H9 (cell line): ENCODE data around the gene RAD17. TPM values are rescaled to one million over a fixed set of nuclear protein-coding genes. Genes with fewer than 3 reads are reported as not detected.

Experiments used
- DNase-seq: peaks from one replicate; pipeline ENCODE4 v3.0.0-alpha.2; 2017
- H2AFZ ChIP-seq: one replicate; pipeline ENCODE4 v1.6.1; 2013; ENCODE audit warnings: mild to moderate bottlenecking, low read length, control low read depth, moderate library complexity
- H2AK5ac ChIP-seq: 2 replicates; pipeline ENCODE4 v1.6.1; 2013; ENCODE audit warnings: low read length, control low read depth, mixed read lengths; ENCODE audit not compliant: insufficient read length
- H2BK120ac ChIP-seq: one replicate; pipeline ENCODE4 v1.6.1; 2013; ENCODE audit warnings: low read depth, mild to moderate bottlenecking, low read length, control low read depth, inconsistent platforms; ENCODE audit not compliant: poor library complexity, severe bottlenecking
- H2BK12ac ChIP-seq: 2 replicates; pipeline ENCODE4 v1.6.1; 2013; ENCODE audit warnings: low read length, control low read depth, mixed read lengths, low read depth; ENCODE audit not compliant: insufficient read length
- H2BK15ac ChIP-seq: 2 replicates; pipeline ENCODE4 v1.6.1; 2013; ENCODE audit warnings: low read depth, low read length, control low read depth
- H2BK20ac ChIP-seq: one replicate; pipeline ENCODE4 v1.6.1; 2013; ENCODE audit warnings: low read depth, mild to moderate bottlenecking, low read length, control low read depth, inconsistent platforms; ENCODE audit not compliant: poor library complexity, severe bottlenecking
- H2BK5ac ChIP-seq: 2 replicates; pipeline ENCODE4 v1.6.1; 2013; ENCODE audit warnings: low read length, control low read depth, mixed read lengths; ENCODE audit not compliant: insufficient read length
- H3K14ac ChIP-seq: 2 replicates; pipeline ENCODE4 v1.6.1; 2013; ENCODE audit warnings: low read length, control low read depth; ENCODE audit not compliant: insufficient read depth
- H3K18ac ChIP-seq: 2 replicates; pipeline ENCODE4 v1.6.1; 2013; ENCODE audit warnings: low read depth, mild to moderate bottlenecking, mixed read lengths, low read length, control low read depth; ENCODE audit not compliant: insufficient read length
- H3K23ac ChIP-seq: 2 replicates; pipeline ENCODE4 v1.6.1; 2013; ENCODE audit warnings: low read length, control low read depth, mixed read lengths, low read depth; ENCODE audit not compliant: insufficient read length
- H3K23me2 ChIP-seq: 2 replicates; pipeline ENCODE4 v1.6.1; 2013; ENCODE audit warnings: low read depth, mild to moderate bottlenecking, mixed read lengths, low read length, control low read depth; ENCODE audit not compliant: insufficient read length, poor library complexity, severe bottlenecking
- H3K27ac ChIP-seq: 2 replicates; pipeline ENCODE4 v1.5.1; 2013; ENCODE audit warnings: low read length, control low read depth, mixed read lengths, low read depth; ENCODE audit not compliant: insufficient read length
- H3K27me3 ChIP-seq: 2 replicates; pipeline ENCODE4 v1.6.1; 2013; ENCODE audit warnings: low read length, control low read depth, inconsistent platforms; ENCODE audit not compliant: insufficient read depth
- H3K4ac ChIP-seq: 2 replicates; pipeline ENCODE4 v1.6.1; 2013; ENCODE audit warnings: low read depth, mild to moderate bottlenecking, control low read depth, inconsistent platforms, low read length, moderate library complexity
- H3K4me1 ChIP-seq: 2 replicates; pipeline ENCODE4 v1.6.1; 2013; ENCODE audit warnings: low read length, control low read depth, inconsistent platforms; ENCODE audit not compliant: insufficient read depth
- H3K4me2 ChIP-seq: 2 replicates; pipeline ENCODE4 v1.6.1; 2013; ENCODE audit warnings: low read length, control low read depth, mixed read lengths; ENCODE audit not compliant: insufficient read length, insufficient read depth
- H3K56ac ChIP-seq: 2 replicates; pipeline ENCODE4 v1.6.1; 2013; ENCODE audit warnings: low read depth, mild to moderate bottlenecking, mixed read lengths, low read length, control low read depth; ENCODE audit not compliant: insufficient read length
- H3K79me1 ChIP-seq: 2 replicates; pipeline ENCODE4 v1.6.1; 2013; ENCODE audit warnings: low read depth, mild to moderate bottlenecking, moderate library complexity, low read length, control low read depth, inconsistent platforms; ENCODE audit not compliant: insufficient read depth, poor library complexity, severe bottlenecking
- H3K79me2 ChIP-seq: 2 replicates; pipeline ENCODE4 v1.6.1; 2013; ENCODE audit warnings: low read length, control low read depth, inconsistent platforms; ENCODE audit not compliant: insufficient read depth
- H3K9ac ChIP-seq: 2 replicates; pipeline ENCODE4 v1.6.1; 2013; ENCODE audit warnings: low read length, control low read depth, mixed read lengths; ENCODE audit not compliant: insufficient read length; ENCODE audit errors: extremely low read depth
- H3K9me3 ChIP-seq: one replicate; pipeline ENCODE4 v1.6.1; 2013; ENCODE audit warnings: low read depth, low read length, inconsistent platforms; ENCODE audit not compliant: control insufficient read depth
- H3T11ph ChIP-seq: one replicate; pipeline ENCODE4 v1.6.1; 2013; ENCODE audit warnings: mild to moderate bottlenecking, low read length, control low read depth, inconsistent platforms
- H4K20me1 ChIP-seq: one replicate; pipeline ENCODE4 v1.6.1; 2013; ENCODE audit not compliant: control insufficient read depth, insufficient read length, insufficient read depth
- H4K5ac ChIP-seq: 2 replicates; pipeline ENCODE4 v1.6.1; 2013; ENCODE audit warnings: low read depth, mild to moderate bottlenecking, mixed read lengths, low read length, control low read depth; ENCODE audit not compliant: insufficient read length
- H4K8ac ChIP-seq: replicated peaks from 2 replicates; pipeline ENCODE4 v1.6.1; 2013; ENCODE audit warnings: low read length, control low read depth, mixed read lengths, low read depth; ENCODE audit not compliant: insufficient read length
- H4K91ac ChIP-seq: 2 replicates; pipeline ENCODE4 v1.6.1; 2013; ENCODE audit warnings: low read depth, mild to moderate bottlenecking, moderate library complexity, mixed read lengths, low read length, control low read depth; ENCODE audit not compliant: insufficient read length
- H3K27ac Mint-ChIP-seq, 3 experiments: 2 replicates in 2 of 3; 3 replicates in 1 of 3; pipeline ENCODE4 v1.8.0; 2020 to 2021; ENCODE audit warnings: mixed read lengths in 3 of 3, mild to moderate bottlenecking in 1 of 3, moderate library complexity in 1 of 3
- H3K27me3 Mint-ChIP-seq: 2 replicates; pipeline ENCODE4 v1.8.0; 2021; ENCODE audit warnings: low read depth, mild to moderate bottlenecking, moderate library complexity, mixed read lengths
- H3K36me3 Mint-ChIP-seq, 3 experiments: 2 replicates in 2 of 3; 3 replicates in 1 of 3; pipeline ENCODE4 v1.8.0; 2020 to 2021; ENCODE audit warnings: low read depth in 3 of 3, mixed read lengths in 3 of 3; ENCODE audit not compliant: insufficient read depth in 1 of 3
- H3K4me1 Mint-ChIP-seq, 2 experiments: 2 replicates each; pipeline ENCODE4 v1.8.0; 2020; ENCODE audit warnings: mixed read lengths in 2 of 2
- H3K4me3 Mint-ChIP-seq, 2 experiments: 2 replicates in 1 of 2; 3 replicates in 1 of 2; pipeline ENCODE4 v1.8.0; 2020 to 2021; ENCODE audit warnings: mild to moderate bottlenecking in 2 of 2, mixed read lengths in 2 of 2, moderate library complexity in 1 of 2
- H3K9me3 Mint-ChIP-seq, 2 experiments: 2 replicates in 1 of 2; 3 replicates in 1 of 2; pipeline ENCODE4 v1.8.0; 2020; ENCODE audit warnings: mild to moderate bottlenecking in 2 of 2, mixed read lengths in 2 of 2, moderate library complexity in 1 of 2
- CTCF ChIP-seq: fragments of 200-600 bp; sonication (generic); conservative IDR thresholded peaks from 3 replicates; pipeline ENCODE4 v1.8.0; 2021; ENCODE audit warnings: antibody characterized with exemption, mild to moderate bottlenecking
- WGBS: extraction: QIAGEN DNeasy Blood & Tissue Kit; methylation state at CpG from one replicate; pipeline ENCODE4 v1.1.7; 2013; ENCODE audit warnings: missing lambda C conversion rate, low lambda C conversion rate, mixed read lengths; ENCODE audit not compliant: insufficient read length; ENCODE audit errors: extremely low coverage; 5-methylcytosine and 5-hydroxymethylcytosine counted together
- total RNA-seq: library from RNA; stranded (reverse); gene quantifications from 2 replicates; pipeline ENCODE4 v1.2.1, GENCODE V29; 2021

Gene RAD17
- total RNA-seq, 1 experiment from 2014 or later: 31.9 TPM

GRCh38 chr5:69343083-69343482, 26.5 kb upstream of the RAD17 start:
- no peaks in the 10 kb centered on the region for H3K79me2 ChIP-seq
- Mint-ChIP-seq H3K27me3 (no peaks in the 10 kb centered on the region), H3K36me3 (no peaks in the 10 kb centered on the region), H3K4me1 (no peaks in the 10 kb centered on the region), H3K27ac (no peak overlapping the region), H3K4me3 (no peak overlapping the region), H3K9me3 (no peaks in the 10 kb centered on the region)
- no peak overlapping the region for H3K18ac ChIP-seq
- no peak for DNase-seq
- no peak for TF ChIP-seq CTCF
- no peak overlapping the region for H4K5ac ChIP-seq
- H2BK5ac ChIP-seq: no peak overlapping the region
- no peak overlapping the region for H3K4me2 ChIP-seq
- no peak overlapping the region for H3K56ac ChIP-seq
- H4K8ac ChIP-seq: no peak overlapping the region
- no peaks in the 10 kb centered on the region for H3K23me2 ChIP-seq
- H2BK12ac ChIP-seq: no peak overlapping the region
- H2BK120ac ChIP-seq: no peak overlapping the region
- H3K4ac ChIP-seq: no peak overlapping the region
- H4K91ac ChIP-seq: no peak overlapping the region
- no peak overlapping the region for H3T11ph ChIP-seq
- no peaks in the 10 kb centered on the region for H3K79me1 ChIP-seq
- no peaks in the 10 kb centered on the region for H3K27me3 ChIP-seq
- WGBS: no CpG with 5 or more reads among the region's 1 CpG
- no peaks in the 10 kb centered on the region for H3K9me3 ChIP-seq
- no peaks in the 10 kb centered on the region for H3K4me1 ChIP-seq
- H3K9ac ChIP-seq: no peak overlapping the region
- H2BK15ac ChIP-seq: no peak overlapping the region
- H3K14ac ChIP-seq: no peak overlapping the region
- H2AFZ ChIP-seq: no peak overlapping the region
- no peak overlapping the region for H2AK5ac ChIP-seq
- no peaks in the 10 kb centered on the region for H4K20me1 ChIP-seq
- H3K23ac ChIP-seq: no peak overlapping the region
- no peak overlapping the region for H3K27ac ChIP-seq
- no peak overlapping the region for H2BK20ac ChIP-seq
